ENCODE results near the gene GPR89B. TPM values are rescaled to one million over a fixed set of nuclear protein-coding genes. Genes with fewer than 3 reads are reported as not detected.
"Not testable (repeated sequence)": the region's sequence is repeated elsewhere in the genome, so short reads cannot be mapped to it uniquely, and the experiment has no call there.

The GPR89B gene
- 10 to 100 TPM; 13.2 to 21.1 TPM for total RNA-seq

GRCh38 chr1:147928236-147929132, at the start of gene GPR89B:
Gene GPR89B, plus strand, starts transcription at chr1:147928420. Its CDS starts 117 bp downstream, at chr1:147928537.
- H3K36me3 Mint-ChIP-seq (ENCODE audit: low read depth); POLR2A ChIA-PET; H3K9me3 Mint-ChIP-seq (ENCODE audit: low read depth); intact Hi-C loops (cut with DNase I, micrococcal nuclease); H3K27me3 Mint-ChIP-seq; CTCF ChIA-PET: not testable (repeated sequence)
- H3K4me1 Mint-ChIP-seq = peaks cover 38% of the 10 kb centered on the region
- peak; percentile 98 for ATAC-seq
- peak within 1 kb of the TSS; percentile 78 for H3K4me3 Mint-ChIP-seq
- DNase-seq = peak; percentile 97
- peak within 1 kb of the TSS; percentile 47 for H3K27ac Mint-ChIP-seq

- no peaks in the 10 kb centered on the region for H3K36me3 Mint-ChIP-seq (ENCODE audit: low read depth)
- POLR2A ChIA-PET = no interaction called here
- peaks cover 9% of the 10 kb centered on the region for H3K27me3 Mint-ChIP-seq
- H3K9me3 Mint-ChIP-seq (ENCODE audit: low read depth) = peaks cover 1% of the 10 kb centered on the region
- no peak overlapping the region for H3K27ac Mint-ChIP-seq
- ATAC-seq (no peak), DNase-seq (no peak)
- CTCF ChIA-PET = interaction anchor here (1.9 kb wide), 1 partner anchor 13 kb away, joined by 4 read pairs; no protein-coding TSS in a partner anchor
- intact Hi-C loops (cut with DNase I, micrococcal nuclease) = no loop called here
- no peaks in the 10 kb centered on the region for H3K4me1 Mint-ChIP-seq
- no peak overlapping the region for H3K4me3 Mint-ChIP-seq
Measured at GRCh38 chr1:147879911-147880310, 48.3 kb upstream of the GPR89B start.

GRCh38 chr1:147882535-147882934, 45.7 kb upstream of the GPR89B start:
- ATAC-seq = no peak
- intact Hi-C loops (cut with DNase I, micrococcal nuclease) = no loop called here
- H3K4me1 Mint-ChIP-seq = no peaks in the 10 kb centered on the region
- CTCF ChIA-PET = interaction anchor here (1.0 to 2.7 kb wide), 2 partner anchors 10 to 13 kb away, joined by 3 to 14 read pairs; no protein-coding TSS in a partner anchor
- H3K9me3 Mint-ChIP-seq (ENCODE audit: low read depth) = peaks cover 1% of the 10 kb centered on the region
- POLR2A ChIA-PET = no interaction called here
- H3K4me3 Mint-ChIP-seq = no peak overlapping the region
- DNase-seq = no peak
- H3K27me3 Mint-ChIP-seq = peaks cover 3% of the 10 kb centered on the region
- no peaks in the 10 kb centered on the region for H3K36me3 Mint-ChIP-seq (ENCODE audit: low read depth)
- no peak overlapping the region for H3K27ac Mint-ChIP-seq

GRCh38 chr1:147890177-147890790, 37.9 kb upstream of the GPR89B start:
- POLR2A ChIA-PET = no interaction called here
- Mint-ChIP-seq H3K4me1 (peaks cover 2% of the 10 kb centered on the region), H3K27ac (no peak overlapping the region), H3K4me3 (no peak overlapping the region), H3K36me3 (ENCODE audit: low read depth) (no peaks in the 10 kb centered on the region), H3K27me3 (no peaks in the 10 kb centered on the region), H3K9me3 (ENCODE audit: low read depth) (no peaks in the 10 kb centered on the region)
- intact Hi-C loops (cut with DNase I, micrococcal nuclease) = loop anchor here (1.0 to 10.0 kb wide), 5 partner anchors 165 to 617 kb away; no protein-coding TSS in a partner anchor
- ATAC-seq = peak; percentile 91
- peak; percentile 85 for DNase-seq
- CTCF ChIA-PET = interaction anchor here (0.6 to 3.3 kb wide), 4 partner anchors 68 to 394 kb away, joined by 3 to 28 read pairs (median 6); no protein-coding TSS in a partner anchor

- intact Hi-C loops (cut with DNase I, micrococcal nuclease) = loop anchor here (2.0 to 10.0 kb wide), 3 partner anchors 166 to 616 kb away; no protein-coding TSS in a partner anchor
- H3K4me1 Mint-ChIP-seq = peaks cover 2% of the 10 kb centered on the region
- ChIA-PET CTCF (interaction anchor here (1.2 to 3.3 kb wide), 3 partner anchors 10 to 189 kb away, joined by 4 to 28 read pairs (median 5); no protein-coding TSS in a partner anchor), POLR2A (no interaction called here)
- no peaks in the 10 kb centered on the region for H3K9me3 Mint-ChIP-seq (ENCODE audit: low read depth)
- H3K4me3 Mint-ChIP-seq = no peak overlapping the region
- H3K27me3 Mint-ChIP-seq = no peaks in the 10 kb centered on the region
- H3K27ac Mint-ChIP-seq = no peak overlapping the region
- no peak for DNase-seq
- ATAC-seq = no peak
- H3K36me3 Mint-ChIP-seq (ENCODE audit: low read depth) = no peaks in the 10 kb centered on the region
Measured at GRCh38 chr1:147891088-147891487, 37.1 kb upstream of the GPR89B start.

- Mint-ChIP-seq H3K4me1 (peaks cover 2% of the 10 kb centered on the region), H3K36me3 (ENCODE audit: low read depth) (no peaks in the 10 kb centered on the region), H3K27ac (no peak overlapping the region), H3K4me3 (no peak overlapping the region), H3K27me3 (no peaks in the 10 kb centered on the region), H3K9me3 (ENCODE audit: low read depth) (no peaks in the 10 kb centered on the region)
- POLR2A ChIA-PET = no interaction called here
- intact Hi-C loops (cut with DNase I, micrococcal nuclease) = loop anchor here (1.0 to 10.0 kb wide), 7 partner anchors 168 to 617 kb away; no protein-coding TSS in a partner anchor
- DNase-seq (peak; percentile 36), ATAC-seq (peak; percentile 67)
- CTCF ChIA-PET = interaction anchor here (0.6 to 3.3 kb wide), 43 partner anchors 8 to 619 kb away, joined by 3 to 28 read pairs (median 5); partner anchors contain the start of gene GJA8
Measured at GRCh38 chr1:147892216-147892615, 36.0 kb upstream of the GPR89B start.

GRCh38 chr1:147892731-147893214, 35.4 kb upstream of the GPR89B start:
- ChIA-PET CTCF (interaction anchor here (0.6 to 3.3 kb wide), 57 partner anchors 9 to 619 kb away, joined by 3 to 28 read pairs (median 4); partner anchors contain the start of gene GJA8), POLR2A (no interaction called here)
- DNase-seq (peak; percentile 51), ATAC-seq (no peak)
- peaks cover 2% of the 10 kb centered on the region for H3K4me1 Mint-ChIP-seq
- H3K4me3 Mint-ChIP-seq = no peak overlapping the region
- no peak overlapping the region for H3K27ac Mint-ChIP-seq
- H3K9me3 Mint-ChIP-seq (ENCODE audit: low read depth) = no peaks in the 10 kb centered on the region
- no peaks in the 10 kb centered on the region for H3K36me3 Mint-ChIP-seq (ENCODE audit: low read depth)
- intact Hi-C loops (cut with DNase I, micrococcal nuclease) = loop anchor here (1.0 to 10.0 kb wide), 7 partner anchors 168 to 618 kb away; no protein-coding TSS in a partner anchor
- H3K27me3 Mint-ChIP-seq = no peaks in the 10 kb centered on the region

- H3K27ac Mint-ChIP-seq = no peak overlapping the region
- no peak for DNase-seq
- peaks cover 2% of the 10 kb centered on the region for H3K4me1 Mint-ChIP-seq
- ATAC-seq = no peak
- no peaks in the 10 kb centered on the region for H3K9me3 Mint-ChIP-seq (ENCODE audit: low read depth)
- CTCF ChIA-PET = no interaction called here
- POLR2A ChIA-PET = no interaction called here
- H3K36me3 Mint-ChIP-seq (ENCODE audit: low read depth) = no peaks in the 10 kb centered on the region
- intact Hi-C loops (cut with DNase I, micrococcal nuclease) = loop anchor here in 1 of 2 experiments (10.0 kb wide), 1 partner anchor 620 kb away; no protein-coding TSS in a partner anchor
- H3K27me3 Mint-ChIP-seq = no peaks in the 10 kb centered on the region
- H3K4me3 Mint-ChIP-seq = no peak overlapping the region
Measured at GRCh38 chr1:147895123-147895522, 33.1 kb upstream of the GPR89B start.

- H3K4me3 Mint-ChIP-seq = no peak overlapping the region
- intact Hi-C loops (cut with DNase I, micrococcal nuclease) = loop anchor here in 1 of 2 experiments (10.0 kb wide), 1 partner anchor 622 kb away; no protein-coding TSS in a partner anchor
- ChIA-PET POLR2A (no interaction called here), CTCF (interaction anchor here (0.6 to 1.5 kb wide), 4 partner anchors 12 to 258 kb away, joined by 3 read pairs; no protein-coding TSS in a partner anchor)
- no peak overlapping the region for H3K27ac Mint-ChIP-seq
- DNase-seq (no peak), ATAC-seq (no peak)
- no peaks in the 10 kb centered on the region for H3K9me3 Mint-ChIP-seq (ENCODE audit: low read depth)
- H3K36me3 Mint-ChIP-seq (ENCODE audit: low read depth) = no peaks in the 10 kb centered on the region
- H3K27me3 Mint-ChIP-seq = no peaks in the 10 kb centered on the region
- no peaks in the 10 kb centered on the region for H3K4me1 Mint-ChIP-seq
Measured at GRCh38 chr1:147897029-147897752, 31.0 kb upstream of the GPR89B start.

GRCh38 chr1:147897789-147898188, 30.4 kb upstream of the GPR89B start:
- Mint-ChIP-seq H3K36me3 (ENCODE audit: low read depth) (no peaks in the 10 kb centered on the region), H3K4me1 (no peaks in the 10 kb centered on the region), H3K4me3 (no peak overlapping the region), H3K9me3 (ENCODE audit: low read depth) (no peaks in the 10 kb centered on the region), H3K27me3 (no peaks in the 10 kb centered on the region), H3K27ac (no peak overlapping the region)
- DNase-seq (no peak), ATAC-seq (no peak)
- ChIA-PET POLR2A (no interaction called here), CTCF (interaction anchor here (1.2 to 1.3 kb wide), 2 partner anchors 9 to 13 kb away, joined by 3 read pairs; no protein-coding TSS in a partner anchor)
- intact Hi-C loops (cut with DNase I, micrococcal nuclease) = loop anchor here in 1 of 2 experiments (10.0 kb wide), 1 partner anchor 623 kb away; no protein-coding TSS in a partner anchor

All from activated CD4-positive, alpha-beta T cell treated with anti-CD3 and anti-CD28 coated beads for 36 hours (primary cell).